Endodermal cell (in vitro differentiated cells): ENCODE measurements around the gene TMEM33. TPM values are rescaled to one million over a fixed set of nuclear protein-coding genes. Genes with fewer than 3 reads are reported as not detected.
"Not testable (repeated sequence)": the region's sequence is repeated elsewhere in the genome, so short reads cannot be mapped to it uniquely, and the experiment has no call there.

ENCODE experiments used
- DNase-seq: peaks from one replicate; pipeline ENCODE4 v3.0.0-alpha.2; 2017
- H3K27ac ChIP-seq: 2 replicates; pipeline ENCODE4 v1.5.1; 2013; ENCODE audit warnings: mild to moderate bottlenecking, low read depth, low read length, moderate library complexity
- H3K27me3 ChIP-seq: 2 replicates; pipeline ENCODE4 v1.6.1; 2013; ENCODE audit warnings: mild to moderate bottlenecking, low read length, moderate library complexity; ENCODE audit not compliant: insufficient read depth, control insufficient read depth, poor library complexity, severe bottlenecking
- H3K36me3 ChIP-seq: 2 replicates; pipeline ENCODE4 v1.7.0; 2013; ENCODE audit warnings: mild to moderate bottlenecking, low read length, moderate library complexity; ENCODE audit not compliant: control insufficient read depth, insufficient read depth
- H3K4me1 ChIP-seq: one replicate; pipeline ENCODE4 v1.7.0; 2013; ENCODE audit warnings: low read length; ENCODE audit not compliant: control insufficient read depth, insufficient read depth
- H3K4me3 ChIP-seq: 2 replicates; pipeline ENCODE4 v1.5.1; 2013; ENCODE audit warnings: mild to moderate bottlenecking, low read length, moderate library complexity
- H3K9ac ChIP-seq: 2 replicates; pipeline ENCODE4 v1.6.1; 2013; ENCODE audit warnings: mild to moderate bottlenecking, low read length, moderate library complexity; ENCODE audit not compliant: poor library complexity, severe bottlenecking; ENCODE audit errors: extremely low read depth
- H3K9me3 ChIP-seq: 2 replicates; pipeline ENCODE4 v1.6.1; 2013; ENCODE audit warnings: mild to moderate bottlenecking, low read length, moderate library complexity; ENCODE audit not compliant: control insufficient read depth
- H3K27ac Mint-ChIP-seq: 2 replicates; pipeline ENCODE4 v1.8.0; 2020; ENCODE audit warnings: mixed read lengths
- H3K27me3 Mint-ChIP-seq: 2 replicates; pipeline ENCODE4 v1.8.0; 2021; ENCODE audit warnings: mild to moderate bottlenecking, mixed read lengths; ENCODE audit not compliant: insufficient read depth
- H3K36me3 Mint-ChIP-seq: 2 replicates; pipeline ENCODE4 v1.8.0; 2020; ENCODE audit warnings: low read depth, mixed read lengths
- H3K4me1 Mint-ChIP-seq: 2 replicates; pipeline ENCODE4 v1.8.0; 2020; ENCODE audit warnings: mixed read lengths
- H3K4me3 Mint-ChIP-seq: 2 replicates; pipeline ENCODE4 v1.8.0; 2020; ENCODE audit warnings: mild to moderate bottlenecking, moderate library complexity, mixed read lengths
- H3K9me3 Mint-ChIP-seq: 2 replicates; pipeline ENCODE4 v1.8.0; 2020; ENCODE audit warnings: mild to moderate bottlenecking, mixed read lengths
- WGBS, 2 experiments: methylation state at CpG; one replicate each; pipeline versions ENCODE4 v1.1.5 to v1.1.7; 2013; ENCODE audit warnings: missing lambda C conversion rate in 2 of 2, mixed read lengths in 1 of 2; ENCODE audit not compliant: insufficient coverage in 1 of 2, insufficient read length in 1 of 2; 5-methylcytosine and 5-hydroxymethylcytosine counted together
- total RNA-seq, 2 donors: library from RNA; stranded (reverse); fragmentation: NEBNext Ultra II Directional in 1 of 2; extraction: Animal tissue kit (Norgen Biotek cat#: 25700) in 1 of 2; gene quantifications; 2 replicates in 1 of 2; 3 replicates in 1 of 2; pipeline ENCODE4 v1.2.1, GENCODE V29; 2021
- TF ChIP-seq, protein P1 (sequence below): fragments of 200-600 bp; sonication (generic); conservative IDR thresholded peaks from 2 replicates; pipeline ENCODE4 v1.5.0; 2021; ENCODE audit warnings: antibody characterized with exemption, mild to moderate bottlenecking

The TMEM33 gene
- total RNA-seq, 2 donors from 2014 or later = 80.0 to 84.1 TPM

DNA sequence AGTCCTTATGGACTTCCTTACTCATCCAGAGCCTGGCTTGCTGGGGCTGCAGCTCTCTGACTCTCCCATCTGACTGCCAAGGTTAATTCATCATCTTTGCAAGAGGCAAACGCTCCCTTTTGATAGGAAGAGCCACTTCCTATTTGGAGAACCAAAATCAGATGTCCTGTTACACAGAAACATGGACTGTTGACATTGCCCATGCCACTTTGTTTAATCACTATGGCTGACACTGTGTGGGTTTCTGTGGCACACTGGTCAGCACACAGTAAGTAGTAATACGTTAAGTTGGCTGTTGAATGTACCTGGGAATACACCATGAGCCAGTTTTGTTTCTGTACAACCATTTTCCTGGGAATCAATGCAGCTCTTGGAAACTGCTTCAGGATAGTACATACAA, 45.1 kb upstream of the TMEM33 start:
- 88 to 96% methylated on average over 2 of the region's 2 CpGs for WGBS, 2 experiments
- no peak overlapping the region for H3K4me3 ChIP-seq
- no peaks in the 10 kb centered on the region for H3K9me3 ChIP-seq
- no peak overlapping the region for H3K9ac ChIP-seq
- no peak overlapping the region for H3K27ac ChIP-seq
- peaks cover 67% of the 10 kb centered on the region for H3K27me3 ChIP-seq
- H3K36me3 ChIP-seq = no peaks in the 10 kb centered on the region
- no peaks in the 10 kb centered on the region for H3K9me3 Mint-ChIP-seq
- TF ChIP-seq, protein P1, sequence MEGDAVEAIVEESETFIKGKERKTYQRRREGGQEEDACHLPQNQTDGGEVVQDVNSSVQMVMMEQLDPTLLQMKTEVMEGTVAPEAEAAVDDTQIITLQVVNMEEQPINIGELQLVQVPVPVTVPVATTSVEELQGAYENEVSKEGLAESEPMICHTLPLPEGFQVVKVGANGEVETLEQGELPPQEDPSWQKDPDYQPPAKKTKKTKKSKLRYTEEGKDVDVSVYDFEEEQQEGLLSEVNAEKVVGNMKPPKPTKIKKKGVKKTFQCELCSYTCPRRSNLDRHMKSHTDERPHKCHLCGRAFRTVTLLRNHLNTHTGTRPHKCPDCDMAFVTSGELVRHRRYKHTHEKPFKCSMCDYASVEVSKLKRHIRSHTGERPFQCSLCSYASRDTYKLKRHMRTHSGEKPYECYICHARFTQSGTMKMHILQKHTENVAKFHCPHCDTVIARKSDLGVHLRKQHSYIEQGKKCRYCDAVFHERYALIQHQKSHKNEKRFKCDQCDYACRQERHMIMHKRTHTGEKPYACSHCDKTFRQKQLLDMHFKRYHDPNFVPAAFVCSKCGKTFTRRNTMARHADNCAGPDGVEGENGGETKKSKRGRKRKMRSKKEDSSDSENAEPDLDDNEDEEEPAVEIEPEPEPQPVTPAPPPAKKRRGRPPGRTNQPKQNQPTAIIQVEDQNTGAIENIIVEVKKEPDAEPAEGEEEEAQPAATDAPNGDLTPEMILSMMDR = no peak
- H3K27me3 Mint-ChIP-seq = peaks cover 76% of the 10 kb centered on the region
- no peaks in the 10 kb centered on the region for H3K4me1 ChIP-seq
- no peaks in the 10 kb centered on the region for H3K4me1 Mint-ChIP-seq
- no peak overlapping the region for H3K4me3 Mint-ChIP-seq
- no peaks in the 10 kb centered on the region for H3K36me3 Mint-ChIP-seq
- H3K27ac Mint-ChIP-seq = no peak overlapping the region
- DNase-seq = no peak

DNA sequence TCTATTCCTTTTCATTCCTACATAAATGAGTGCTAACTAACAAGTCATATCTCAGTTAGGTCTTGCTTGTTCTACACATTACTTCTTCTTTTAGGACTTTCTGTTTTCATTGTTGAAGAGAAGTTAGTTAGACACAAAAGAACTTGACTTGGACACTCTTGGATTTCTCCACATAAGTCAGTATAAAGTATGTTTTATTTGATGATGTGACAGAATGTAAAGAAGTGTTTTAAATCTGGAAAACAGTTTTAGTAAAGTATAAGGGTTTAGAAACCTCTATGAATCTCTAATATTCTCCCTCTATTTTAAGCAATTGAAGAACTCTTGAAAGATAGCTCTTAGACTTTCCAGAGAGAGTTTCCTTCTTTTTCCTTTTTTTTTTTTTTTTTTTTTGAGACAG, 38.6 kb upstream of the TMEM33 start:
- H3K9me3 Mint-ChIP-seq = peaks cover 2% of the 10 kb centered on the region
- no peak overlapping the region for H3K27ac Mint-ChIP-seq
- no peak overlapping the region for H3K9ac ChIP-seq
- no peak overlapping the region for H3K27ac ChIP-seq
- no peaks in the 10 kb centered on the region for H3K36me3 Mint-ChIP-seq
- peaks cover 37% of the 10 kb centered on the region for H3K27me3 Mint-ChIP-seq
- H3K27me3 ChIP-seq = peaks cover 21% of the 10 kb centered on the region
- H3K4me3 ChIP-seq = no peak overlapping the region
- TF ChIP-seq, protein P1 = no peak
- no peak overlapping the region for H3K4me3 Mint-ChIP-seq
- H3K4me1 Mint-ChIP-seq = no peaks in the 10 kb centered on the region
- H3K4me1 ChIP-seq = no peaks in the 10 kb centered on the region
- no peak for DNase-seq
- no peaks in the 10 kb centered on the region for H3K9me3 ChIP-seq
- no peaks in the 10 kb centered on the region for H3K36me3 ChIP-seq

DNA sequence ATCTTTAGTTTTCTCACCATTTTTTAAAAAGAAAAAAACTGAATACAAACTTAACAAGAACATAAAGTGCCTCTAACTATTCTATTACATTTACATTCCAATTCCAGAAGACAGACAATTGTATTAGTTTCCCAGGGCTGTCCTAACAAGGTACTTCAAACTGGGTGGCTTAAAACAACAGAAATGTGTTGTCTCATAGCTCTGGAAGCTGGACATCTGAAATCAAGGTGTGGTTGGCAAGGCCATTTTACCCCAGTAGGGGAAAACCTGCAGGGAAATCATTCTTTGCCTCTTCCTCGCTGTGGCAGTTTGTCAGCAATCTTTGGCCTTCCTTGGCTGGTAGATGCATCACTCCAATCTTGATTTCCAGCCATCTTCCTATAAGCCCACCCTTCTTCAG, 37.5 kb upstream of the TMEM33 start:
- WGBS, 2 experiments = 83 to 100% methylated on average over 1 of the region's 1 CpG
- Histone ChIP-seq H3K4me3 (no peak overlapping the region), H3K9ac (no peak overlapping the region), H3K9me3 (no peaks in the 10 kb centered on the region), H3K36me3 (no peaks in the 10 kb centered on the region), H3K27ac (no peak overlapping the region), H3K27me3 (peaks cover 21% of the 10 kb centered on the region), H3K4me1 (no peaks in the 10 kb centered on the region)
- Mint-ChIP-seq H3K27ac (no peak overlapping the region), H3K27me3 (peaks cover 35% of the 10 kb centered on the region), H3K9me3 (peaks cover 5% of the 10 kb centered on the region), H3K36me3 (no peaks in the 10 kb centered on the region), H3K4me3 (no peak overlapping the region), H3K4me1 (no peaks in the 10 kb centered on the region)
- TF ChIP-seq, protein P1 = no peak
- no peak for DNase-seq

- peak; percentile 54 for DNase-seq
- H3K36me3 ChIP-seq, H3K27ac Mint-ChIP-seq, H3K4me3 ChIP-seq, H3K9ac ChIP-seq, H3K4me3 Mint-ChIP-seq, H3K27ac ChIP-seq, H3K4me1 ChIP-seq, H3K9me3 ChIP-seq, H3K27me3 ChIP-seq, H3K36me3 Mint-ChIP-seq, H3K4me1 Mint-ChIP-seq: not testable (repeated sequence)
- WGBS, 2 experiments = 43% methylated on average over 1 of the region's 1 CpG; no CpG with 5 or more reads in 1 of the 2 experiments
- Mint-ChIP-seq H3K9me3 (peaks cover 18% of the 10 kb centered on the region), H3K27me3 (peaks cover 12% of the 10 kb centered on the region)
Measured at GRCh38 chr4:41909136-41909535, 26.1 kb upstream of the TMEM33 start.
